ENCODE results near the gene CFAP126.
"Not testable (repeated sequence)": the region's sequence is repeated elsewhere in the genome, so short reads cannot be mapped to it uniquely, and the experiment has no call there.

The CFAP126 gene

DNA sequence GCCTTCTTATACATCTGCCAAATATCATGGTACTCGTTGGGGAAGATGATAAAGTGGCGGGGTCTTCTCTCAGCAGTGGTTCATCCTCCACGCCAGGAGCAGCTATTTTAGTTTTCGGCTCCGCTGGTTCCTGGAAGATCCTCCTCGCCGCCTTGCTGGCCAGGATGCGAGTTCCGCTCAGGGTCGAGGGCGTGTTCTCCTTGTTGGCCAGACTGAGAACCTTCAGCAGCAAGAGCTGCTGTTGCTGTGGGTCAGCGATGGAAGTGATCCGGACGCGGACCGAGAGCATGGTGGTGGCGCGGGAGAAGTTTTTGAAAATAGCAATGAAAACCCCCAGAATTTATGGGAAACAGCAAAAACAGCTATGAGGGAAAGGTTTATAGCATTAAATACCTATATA lies 11.4 kb upstream of the CFAP126 start:
- DNase-seq = no peak

- DNase-seq = no peak
These were observed 10.3 kb upstream of the CFAP126 start for GRCh38 chr1:161378014-161378413.

DNA sequence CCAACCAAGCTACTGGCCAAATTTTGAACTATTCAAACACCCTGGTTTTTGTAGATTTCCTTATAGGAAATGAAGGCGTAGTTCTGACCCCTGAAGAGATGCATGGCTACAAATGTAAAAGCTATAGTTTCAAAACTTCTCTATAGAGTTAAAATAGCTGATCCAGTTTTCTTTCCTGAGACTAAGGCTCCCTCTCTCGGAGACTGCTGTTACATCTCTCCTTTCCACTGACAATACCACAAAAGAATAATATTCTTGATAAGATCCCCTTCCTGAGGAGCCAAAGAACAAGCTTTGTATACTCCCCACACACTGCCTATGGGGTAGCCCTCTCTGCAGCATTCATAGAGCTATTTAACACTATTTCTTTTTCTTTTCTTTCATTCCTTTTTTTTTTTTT lies 6.7 kb upstream of the CFAP126 start:
- DNase-seq = no peak

DNA sequence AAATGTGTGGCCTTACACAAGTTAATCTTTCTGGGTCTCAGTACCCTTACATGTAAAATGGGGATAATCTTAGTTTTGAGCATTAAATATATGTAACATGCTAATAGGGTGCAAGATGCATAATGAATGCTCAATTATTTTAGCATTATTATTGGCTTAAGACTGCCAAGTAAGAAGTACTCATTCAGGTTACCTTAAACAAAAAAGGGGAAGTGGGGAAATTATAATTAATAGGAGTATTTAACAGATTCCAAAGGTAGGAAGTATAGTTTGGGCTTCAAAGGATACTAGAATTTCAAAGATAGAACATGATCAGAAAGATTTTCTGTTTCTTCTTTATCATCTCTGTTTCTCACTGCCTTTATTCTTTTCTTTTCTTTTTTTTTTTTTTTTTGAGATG lies 5.8 kb upstream of the CFAP126 start:
- no peak for DNase-seq

GRCh38 chr1:161365207-161365606 lies 2.5 kb downstream of the CFAP126 start:
- DNase-seq = no peak

GRCh38 chr1:161364332-161364731 lies 3.3 kb downstream of the CFAP126 start:
- no peak for DNase-seq

DNA sequence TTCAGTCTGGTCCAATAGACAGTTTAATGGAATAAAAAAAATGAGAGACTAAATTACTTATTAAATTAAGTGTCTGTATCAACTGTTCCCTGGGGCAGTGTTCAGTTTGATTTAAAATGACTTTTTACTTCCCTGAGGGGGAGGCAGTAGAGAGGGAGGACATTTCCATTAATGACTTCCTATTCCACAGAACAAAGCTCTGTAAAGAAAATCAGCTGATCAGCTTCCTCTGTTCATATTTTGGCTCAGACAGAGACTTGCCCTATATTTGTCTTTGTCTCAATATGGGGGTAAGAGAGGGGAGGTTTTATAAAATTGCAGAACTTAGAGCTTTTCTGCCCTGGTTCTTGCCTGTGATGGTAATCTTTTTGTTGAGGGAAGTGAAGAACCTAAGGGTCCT lies 8.4 kb downstream of the CFAP126 start:
- DNase-seq = no peak

DNA sequence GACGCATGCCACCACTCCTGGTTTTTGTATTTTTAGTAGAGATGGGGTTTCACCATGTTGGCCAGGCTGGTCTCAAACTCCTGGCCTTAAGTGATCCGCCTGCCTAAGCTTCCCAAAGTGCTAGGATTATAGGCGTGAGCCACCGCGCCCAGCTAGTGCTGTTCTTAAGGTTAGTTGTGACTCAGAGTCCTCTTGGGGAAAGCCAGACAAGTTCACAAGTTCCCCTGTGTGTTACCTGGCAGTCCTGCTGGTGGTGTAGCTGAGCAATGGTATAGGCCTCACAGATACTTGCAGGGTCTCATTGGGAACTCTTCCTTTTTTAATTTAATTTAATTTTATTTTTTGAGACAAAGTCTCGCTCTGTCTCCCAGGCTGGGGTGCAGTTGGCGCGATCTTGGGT lies 10.6 kb downstream of the CFAP126 start:
- DNase-seq = no peak

DNA sequence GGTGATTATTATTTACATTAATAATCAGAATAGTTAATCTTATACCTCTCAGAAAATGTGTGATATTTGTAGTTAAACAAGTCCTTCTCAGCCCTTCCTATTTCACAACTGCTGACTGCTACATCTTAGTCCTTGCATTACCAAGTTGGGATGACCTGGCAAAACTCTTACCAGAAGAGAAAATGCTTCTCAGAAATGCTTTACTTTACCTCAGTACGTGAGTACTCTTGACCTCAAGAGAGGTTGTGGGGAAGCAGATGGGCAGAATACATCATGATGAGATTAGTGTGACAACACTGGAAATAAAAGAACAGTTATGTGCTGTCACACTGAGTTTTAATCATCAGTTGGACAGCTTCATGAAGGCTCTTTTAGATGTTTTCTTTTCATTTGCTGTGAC lies 16.2 kb downstream of the CFAP126 start:
- DNase-seq = no peak

- DNase-seq = no peak
These were observed 17.0 kb downstream of the CFAP126 start for GRCh38 chr1:161350671-161351070.

DNA sequence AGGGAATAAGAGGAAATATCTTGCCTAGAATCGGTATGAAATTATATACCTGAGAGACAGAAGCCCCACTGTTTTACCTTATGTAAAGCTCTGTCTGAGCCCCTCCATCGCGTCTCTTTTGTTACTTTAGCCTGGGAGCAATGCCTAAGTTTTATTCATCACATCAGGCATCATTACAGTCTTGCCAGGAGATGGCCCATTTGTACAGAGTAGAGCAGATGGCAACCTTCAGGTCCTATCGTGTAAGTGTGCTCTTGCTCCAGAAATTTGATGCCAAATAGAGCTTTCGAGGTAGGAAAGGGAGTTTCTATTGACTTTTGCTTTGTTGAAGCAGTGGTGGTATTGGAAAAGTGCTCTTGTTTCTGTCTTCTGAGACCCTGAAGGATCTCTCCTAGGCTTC lies 24.9 kb downstream of the CFAP126 start:
- no peak for DNase-seq

GRCh38 chr1:161342177-161342576 lies 25.5 kb downstream of the CFAP126 start:
- DNase-seq = no peak

DNA sequence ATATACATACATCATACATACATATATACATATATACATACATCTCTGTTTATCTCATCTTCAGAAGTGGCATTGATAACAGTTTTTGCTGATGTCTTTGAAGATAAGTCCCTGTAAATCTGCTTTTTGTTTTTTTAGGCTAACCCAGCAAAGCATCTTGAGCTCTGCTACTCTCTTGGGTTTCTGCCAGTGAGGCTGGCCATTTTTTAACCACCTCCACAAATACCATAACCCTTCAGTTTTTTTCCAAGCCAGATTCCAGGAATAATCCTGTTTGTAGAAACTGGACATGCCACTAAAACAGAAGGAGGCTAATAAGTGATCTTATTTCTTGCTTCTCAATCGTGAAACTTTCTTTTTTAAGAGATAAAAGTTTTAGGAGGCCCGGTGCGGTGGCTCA lies 31.9 kb downstream of the CFAP126 start:
- DNase-seq = no peak

GRCh38 chr1:161333166-161333565 lies 34.5 kb downstream of the CFAP126 start:
- no peak for DNase-seq

DNA sequence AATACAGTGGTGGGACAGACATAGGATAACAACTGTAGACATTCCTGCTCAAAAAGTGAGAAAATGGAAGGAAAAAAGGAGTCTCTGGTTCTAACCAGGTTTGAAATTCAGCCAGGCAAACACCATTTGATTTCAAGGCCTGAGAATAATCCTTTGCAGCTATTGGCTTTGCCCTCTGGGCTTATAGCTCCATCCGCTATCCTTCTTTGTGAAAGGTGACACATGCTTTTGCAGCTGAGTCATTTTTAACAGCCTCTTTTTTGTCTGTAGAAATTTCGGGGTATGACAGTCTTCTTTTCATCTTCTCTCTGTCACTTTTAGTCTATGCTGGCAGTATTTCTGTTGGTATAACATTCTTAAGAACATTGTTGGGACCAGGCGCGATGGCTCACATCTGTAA lies 37.3 kb downstream of the CFAP126 start:
- no peak for DNase-seq

- DNase-seq = no peak
These were observed 43.7 kb downstream of the CFAP126 start for GRCh38 chr1:161324020-161324419.

GRCh38 chr1:161315841-161316674 lies 51.6 kb downstream of the CFAP126 start:
- DNase-seq = not testable (repeated sequence)
